Osteocyte (in vitro differentiated cells): ENCODE data around the gene GALNT14. TPM values are rescaled to one million over a fixed set of nuclear protein-coding genes. Genes with fewer than 3 reads are reported as not detected.

Experiments used
- DNase-seq: peaks from one replicate; pipeline ENCODE4 v3.0.0; 2021; ENCODE audit warnings: mixed read lengths; ENCODE audit not compliant: unreplicated experiment; ENCODE audit errors: extremely low spot score
- H3K27ac Mint-ChIP-seq: one replicate; pipeline ENCODE4 v1.8.0; 2021; ENCODE audit warnings: mild to moderate bottlenecking, mixed read lengths; ENCODE audit not compliant: unreplicated experiment
- H3K27me3 Mint-ChIP-seq: one replicate; pipeline ENCODE4 v1.8.0; 2021; ENCODE audit warnings: mixed read lengths; ENCODE audit not compliant: unreplicated experiment
- H3K36me3 Mint-ChIP-seq: one replicate; pipeline ENCODE4 v1.8.0; 2021; ENCODE audit warnings: mixed read lengths; ENCODE audit not compliant: unreplicated experiment
- H3K4me1 Mint-ChIP-seq: one replicate; pipeline ENCODE4 v1.8.0; 2021; ENCODE audit warnings: mixed read lengths; ENCODE audit not compliant: unreplicated experiment
- H3K4me3 Mint-ChIP-seq: one replicate; pipeline ENCODE4 v1.8.0; 2021; ENCODE audit warnings: mild to moderate bottlenecking, moderate library complexity, mixed read lengths; ENCODE audit not compliant: unreplicated experiment
- H3K9me3 Mint-ChIP-seq: one replicate; pipeline ENCODE4 v1.8.0; 2021; ENCODE audit warnings: mixed read lengths; ENCODE audit not compliant: unreplicated experiment
- total RNA-seq: library from RNA; stranded (reverse); gene quantifications from 2 replicates; pipeline ENCODE4 v1.2.1, GENCODE V29; 2021
- TF ChIP-seq, protein P1 (sequence below): fragments of 200-600 bp; sonication (generic); IDR thresholded peaks from 2 replicates; pipeline ENCODE4 v1.5.0; 2021; ENCODE audit warnings: antibody characterized with exemption, mild to moderate bottlenecking, moderate library complexity

Gene GALNT14
- total RNA-seq, 1 donor from 2014 or later, result 4.1 TPM

DNA sequence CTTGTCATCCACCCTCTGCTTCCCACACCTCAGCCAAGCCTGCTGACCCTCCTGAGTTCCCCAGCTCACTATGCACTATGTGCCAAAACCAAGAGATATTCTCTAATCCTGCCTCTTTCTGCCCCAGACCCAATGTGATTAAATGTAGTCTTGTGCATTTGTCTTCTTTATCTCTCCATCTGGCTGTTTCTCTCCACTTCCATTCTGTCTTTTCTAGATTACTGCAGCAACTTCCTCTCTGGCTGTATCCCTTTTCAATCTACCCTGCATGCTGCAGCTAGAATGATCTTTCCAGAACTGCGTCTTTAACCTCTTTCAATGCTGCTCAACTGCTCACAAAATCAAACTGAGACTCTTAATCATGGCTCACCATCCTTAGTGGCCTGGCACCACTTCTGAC lies 164.1 kb downstream of the GALNT14 start:
- Mint-ChIP-seq H3K4me1 (no peaks in the 10 kb centered on the region), H3K9me3 (no peaks in the 10 kb centered on the region), H3K36me3 (no peaks in the 10 kb centered on the region), H3K27ac (no peak overlapping the region), H3K4me3 (no peak overlapping the region), H3K27me3 (peaks cover 18% of the 10 kb centered on the region)
- no peak for DNase-seq
- TF ChIP-seq, protein P1, sequence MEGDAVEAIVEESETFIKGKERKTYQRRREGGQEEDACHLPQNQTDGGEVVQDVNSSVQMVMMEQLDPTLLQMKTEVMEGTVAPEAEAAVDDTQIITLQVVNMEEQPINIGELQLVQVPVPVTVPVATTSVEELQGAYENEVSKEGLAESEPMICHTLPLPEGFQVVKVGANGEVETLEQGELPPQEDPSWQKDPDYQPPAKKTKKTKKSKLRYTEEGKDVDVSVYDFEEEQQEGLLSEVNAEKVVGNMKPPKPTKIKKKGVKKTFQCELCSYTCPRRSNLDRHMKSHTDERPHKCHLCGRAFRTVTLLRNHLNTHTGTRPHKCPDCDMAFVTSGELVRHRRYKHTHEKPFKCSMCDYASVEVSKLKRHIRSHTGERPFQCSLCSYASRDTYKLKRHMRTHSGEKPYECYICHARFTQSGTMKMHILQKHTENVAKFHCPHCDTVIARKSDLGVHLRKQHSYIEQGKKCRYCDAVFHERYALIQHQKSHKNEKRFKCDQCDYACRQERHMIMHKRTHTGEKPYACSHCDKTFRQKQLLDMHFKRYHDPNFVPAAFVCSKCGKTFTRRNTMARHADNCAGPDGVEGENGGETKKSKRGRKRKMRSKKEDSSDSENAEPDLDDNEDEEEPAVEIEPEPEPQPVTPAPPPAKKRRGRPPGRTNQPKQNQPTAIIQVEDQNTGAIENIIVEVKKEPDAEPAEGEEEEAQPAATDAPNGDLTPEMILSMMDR, result no peak

DNA sequence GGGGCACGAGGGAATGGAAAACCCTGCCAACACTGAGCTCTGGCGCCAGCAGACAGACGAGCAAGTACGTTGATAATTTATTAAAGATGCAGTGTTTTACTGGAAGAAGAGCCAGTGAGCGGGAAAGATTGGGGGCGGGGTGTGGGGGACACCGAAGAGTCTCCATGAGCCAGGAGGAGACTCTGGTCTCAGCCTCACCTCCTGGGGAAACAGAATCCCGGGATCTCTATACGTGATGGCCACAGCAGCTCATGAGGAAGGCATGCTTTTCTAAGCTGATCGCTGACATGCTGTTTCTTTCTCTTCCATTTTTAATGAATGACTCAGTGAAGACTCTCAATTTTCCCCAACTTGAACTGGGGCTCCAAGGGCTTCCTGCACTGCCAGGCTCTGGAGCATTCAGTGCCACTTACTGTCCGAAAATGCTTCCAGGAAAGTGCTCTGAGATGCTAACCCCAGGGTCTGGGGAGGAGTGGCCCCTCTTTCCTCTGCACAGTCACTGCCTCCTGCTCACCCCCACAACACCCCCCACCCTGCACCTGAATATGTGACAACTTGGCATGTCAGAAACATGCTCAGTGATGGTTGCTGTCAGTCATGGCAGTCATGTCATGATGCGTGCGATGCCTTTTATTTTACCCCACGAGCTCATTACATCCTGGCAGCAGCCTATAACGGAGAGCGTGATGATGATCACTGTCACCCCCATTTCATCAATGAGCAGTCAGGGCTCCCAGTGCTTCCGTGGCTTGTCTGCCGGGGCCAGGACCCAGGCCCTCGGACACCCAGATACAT lies 166.8 kb downstream of the GALNT14 start:
- Mint-ChIP-seq H3K4me1 (no peaks in the 10 kb centered on the region), H3K27me3 (peaks cover 13% of the 10 kb centered on the region)
- no peak for DNase-seq

DNA sequence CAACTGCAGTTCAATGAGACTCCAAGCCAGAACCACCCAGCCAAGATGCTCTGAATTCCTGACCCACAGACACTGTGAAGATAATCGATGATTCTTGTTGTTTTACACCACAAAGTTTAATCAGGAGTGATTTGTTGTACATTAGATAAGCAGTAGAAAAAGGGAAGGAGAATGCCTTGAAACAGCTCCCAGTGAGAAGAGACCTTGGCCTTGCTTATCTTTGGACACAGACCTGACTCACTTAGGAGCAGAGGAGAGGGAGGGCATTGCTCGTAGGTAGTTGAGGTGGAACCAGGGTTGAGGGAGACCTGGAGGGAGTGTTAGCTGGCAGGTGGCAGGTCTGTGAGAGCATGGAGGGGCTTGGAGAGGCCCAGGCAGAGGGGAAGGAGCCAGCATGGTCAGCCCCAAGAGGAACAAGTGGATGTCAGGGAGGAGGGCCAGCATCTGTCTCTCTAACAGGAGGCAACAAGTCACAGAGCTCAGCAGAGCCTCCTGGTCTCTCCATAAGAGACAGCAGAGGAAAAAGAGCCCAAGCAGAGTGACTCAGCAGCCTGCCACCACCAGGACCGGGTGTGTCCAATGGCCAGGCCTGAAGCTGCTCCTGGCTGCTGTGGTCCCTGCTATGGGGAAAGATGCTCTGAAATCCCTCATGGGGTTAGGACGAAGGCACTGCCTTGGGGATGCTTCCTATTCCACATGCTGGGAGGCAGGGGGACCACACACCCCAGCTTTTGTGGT lies 169.4 kb downstream of the GALNT14 start:
- TF ChIP-seq, protein P1, result no peak
- Mint-ChIP-seq H3K27ac (no peak overlapping the region), H3K9me3 (no peaks in the 10 kb centered on the region), H3K4me3 (no peak overlapping the region), H3K27me3 (no peaks in the 10 kb centered on the region), H3K36me3 (no peaks in the 10 kb centered on the region), H3K4me1 (no peaks in the 10 kb centered on the region)
- DNase-seq, result no peak

More for the DNA sequence above, 166.8 kb downstream of the GALNT14 start:
- no peaks in the 10 kb centered on the region for H3K36me3 Mint-ChIP-seq
- H3K4me3 Mint-ChIP-seq, result no peak overlapping the region
- H3K27ac Mint-ChIP-seq, result no peak overlapping the region
- TF ChIP-seq, protein P1, result no peak
- no peaks in the 10 kb centered on the region for H3K9me3 Mint-ChIP-seq

DNA sequence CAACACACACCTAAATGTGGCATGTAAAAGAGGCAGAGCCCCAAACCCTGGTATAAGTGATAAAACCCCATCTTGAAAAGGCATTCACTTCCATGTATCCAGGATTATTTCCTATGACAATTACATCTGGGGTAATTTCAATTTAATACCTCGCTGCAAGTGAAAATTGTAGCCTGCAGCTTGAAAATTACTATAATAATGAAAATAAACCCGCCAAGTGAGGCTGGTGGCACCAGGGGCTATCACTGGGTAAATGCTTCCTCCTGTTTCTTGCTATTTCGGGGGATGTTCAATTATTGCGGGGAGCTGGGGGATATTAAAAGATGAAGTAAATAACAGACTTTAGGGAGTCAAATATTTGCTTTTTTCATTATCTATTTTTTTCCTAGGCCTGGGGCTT lies 171.5 kb downstream of the GALNT14 start:
- no peak for DNase-seq
- H3K36me3 Mint-ChIP-seq, result no peaks in the 10 kb centered on the region
- no peaks in the 10 kb centered on the region for H3K9me3 Mint-ChIP-seq
- H3K4me1 Mint-ChIP-seq, result no peaks in the 10 kb centered on the region
- TF ChIP-seq, protein P1, result no peak
- H3K27me3 Mint-ChIP-seq, result no peaks in the 10 kb centered on the region
- H3K27ac Mint-ChIP-seq, result no peak overlapping the region
- H3K4me3 Mint-ChIP-seq, result no peak overlapping the region

DNA sequence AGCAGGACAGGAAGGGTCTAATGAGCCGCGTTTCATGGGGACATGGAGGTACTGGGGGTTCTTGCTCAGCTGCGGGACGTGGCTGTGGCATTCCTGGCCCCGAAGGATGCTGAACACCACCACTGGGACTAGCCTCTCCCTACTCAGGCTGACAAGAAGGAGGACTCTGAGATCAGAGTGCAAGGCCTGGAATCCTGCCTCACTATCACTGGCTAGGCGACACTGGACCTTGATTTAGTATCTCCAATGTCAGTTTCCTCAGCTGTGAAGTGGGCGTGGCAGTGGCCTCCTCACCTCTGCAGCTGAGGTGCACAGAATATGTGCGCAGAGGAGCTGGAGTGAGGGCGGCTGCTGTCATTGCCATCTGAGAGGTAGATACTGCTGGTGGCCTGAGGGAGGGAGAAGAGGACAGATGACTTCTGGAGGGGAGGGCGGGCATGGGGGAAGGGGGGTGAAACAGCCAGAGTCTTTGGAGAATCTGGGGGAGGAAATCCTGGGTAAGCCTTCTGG lies 173.2 kb downstream of the GALNT14 start:
- Mint-ChIP-seq H3K36me3 (no peaks in the 10 kb centered on the region), H3K9me3 (no peaks in the 10 kb centered on the region), H3K27ac (no peak overlapping the region), H3K4me1 (no peaks in the 10 kb centered on the region), H3K27me3 (no peaks in the 10 kb centered on the region), H3K4me3 (no peak overlapping the region)
- no peak for DNase-seq
- TF ChIP-seq, protein P1, result no peak
